ENCODE data around the gene VPS8.

The VPS8 gene

DNA sequence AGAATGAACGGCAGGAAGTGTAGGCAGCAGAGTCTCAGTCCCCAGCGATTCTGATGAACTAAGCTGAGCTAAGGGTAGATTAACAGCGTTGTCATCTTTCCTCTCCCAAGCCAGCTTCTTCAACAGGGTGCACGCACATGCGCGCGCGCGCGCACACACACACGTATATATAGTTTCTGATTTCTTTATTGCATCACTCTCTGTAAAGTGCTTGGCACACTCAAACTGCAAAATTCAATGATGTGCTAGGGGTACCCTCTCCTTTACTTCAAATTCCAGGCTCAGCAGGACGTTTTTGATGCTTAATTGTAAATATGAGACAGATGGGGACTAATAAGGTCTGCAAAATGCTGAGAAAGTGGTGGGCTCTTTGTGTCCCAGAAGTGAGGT is 26.1 kb upstream of the VPS8 start:
- DNase-seq, result no peak

DNA sequence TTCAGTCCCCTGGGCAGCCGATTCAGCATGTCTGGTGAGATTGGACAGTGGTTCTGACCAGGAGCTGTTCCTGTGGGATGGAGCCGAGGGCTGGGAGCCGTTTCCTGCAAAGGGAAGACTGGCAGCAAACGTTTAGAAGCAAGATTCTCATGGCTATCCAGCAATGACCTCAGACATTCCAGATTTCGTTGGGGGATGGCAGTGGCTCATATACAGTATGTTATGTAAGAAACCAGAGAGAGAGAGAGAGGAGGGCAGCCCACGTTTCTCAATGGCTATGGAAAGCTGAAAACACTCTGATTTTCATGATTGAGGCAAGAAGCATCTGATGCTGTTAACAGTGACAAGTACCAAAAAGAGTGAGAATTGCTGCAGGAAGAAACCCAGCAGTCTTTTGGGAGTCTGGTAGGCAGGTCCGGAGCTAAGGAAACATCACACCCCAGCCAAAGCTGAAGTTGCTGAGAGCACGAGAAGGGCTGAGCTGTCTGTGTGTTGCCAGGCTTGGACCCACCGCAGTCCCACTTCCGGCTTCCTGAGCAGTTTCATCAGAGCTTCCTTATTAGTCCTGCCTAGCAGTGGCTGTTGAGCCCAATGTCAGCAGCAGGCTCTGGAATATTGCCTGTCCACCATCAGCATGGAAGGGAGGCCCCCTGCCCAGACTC is 25.6 kb upstream of the VPS8 start:
- peak; percentile 60 for DNase-seq

GRCh38 chr3:184788751-184789150 is 23.2 kb upstream of the VPS8 start:
- DNase-seq, result no peak

DNA sequence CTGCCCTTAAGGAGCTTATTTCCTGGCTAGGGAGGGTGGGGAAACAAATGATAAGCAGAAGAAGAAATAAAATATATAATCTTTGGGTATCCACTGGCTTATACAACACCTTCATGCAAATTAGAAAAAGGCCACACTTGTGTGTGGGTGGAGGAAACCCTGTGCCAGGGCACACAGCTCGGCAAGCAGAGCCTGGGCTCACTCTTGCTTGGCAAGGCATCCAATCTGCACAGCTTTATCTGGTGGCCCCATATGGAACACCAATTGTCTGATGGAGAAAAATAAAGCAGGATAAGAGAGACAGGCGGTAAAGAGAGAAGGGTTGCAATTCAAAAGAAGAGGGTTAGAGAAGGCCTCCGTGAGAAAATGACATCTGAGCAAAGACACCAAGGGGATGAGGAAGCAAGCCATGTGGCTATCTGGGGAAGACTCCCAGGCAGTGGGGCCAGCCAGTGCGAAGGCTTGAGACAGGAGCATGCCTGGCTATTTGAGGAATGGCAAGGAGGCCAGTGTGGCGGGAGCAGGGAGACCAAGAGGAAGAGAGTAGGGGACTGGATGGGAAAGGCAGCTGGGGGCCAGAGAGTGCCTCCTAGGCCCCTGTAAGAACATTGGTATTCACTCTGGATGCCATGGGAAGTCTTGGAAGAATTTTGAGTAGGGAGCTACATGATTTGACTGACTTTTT is 22.5 kb upstream of the VPS8 start:
- no peak for DNase-seq

DNA sequence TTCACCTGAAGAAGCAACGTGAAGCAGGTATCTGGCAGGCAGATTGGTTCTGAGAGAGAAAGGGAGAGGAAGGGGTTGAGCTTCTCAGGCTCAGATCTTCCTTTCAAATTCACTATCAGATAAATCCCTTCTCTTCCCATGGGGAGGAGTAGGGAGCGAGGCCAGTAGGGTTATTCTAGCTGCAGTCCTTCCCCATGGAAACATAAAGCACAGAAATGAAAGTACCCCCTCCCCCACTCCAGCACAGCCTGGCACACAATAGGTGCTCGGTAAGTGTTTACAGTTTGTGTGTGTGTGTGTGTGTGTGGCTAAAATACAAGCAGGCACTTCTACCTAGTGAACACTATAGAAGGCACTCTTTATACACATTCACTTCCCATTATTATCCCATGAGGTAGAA is 20.8 kb upstream of the VPS8 start:
- DNase-seq, result no peak

DNA sequence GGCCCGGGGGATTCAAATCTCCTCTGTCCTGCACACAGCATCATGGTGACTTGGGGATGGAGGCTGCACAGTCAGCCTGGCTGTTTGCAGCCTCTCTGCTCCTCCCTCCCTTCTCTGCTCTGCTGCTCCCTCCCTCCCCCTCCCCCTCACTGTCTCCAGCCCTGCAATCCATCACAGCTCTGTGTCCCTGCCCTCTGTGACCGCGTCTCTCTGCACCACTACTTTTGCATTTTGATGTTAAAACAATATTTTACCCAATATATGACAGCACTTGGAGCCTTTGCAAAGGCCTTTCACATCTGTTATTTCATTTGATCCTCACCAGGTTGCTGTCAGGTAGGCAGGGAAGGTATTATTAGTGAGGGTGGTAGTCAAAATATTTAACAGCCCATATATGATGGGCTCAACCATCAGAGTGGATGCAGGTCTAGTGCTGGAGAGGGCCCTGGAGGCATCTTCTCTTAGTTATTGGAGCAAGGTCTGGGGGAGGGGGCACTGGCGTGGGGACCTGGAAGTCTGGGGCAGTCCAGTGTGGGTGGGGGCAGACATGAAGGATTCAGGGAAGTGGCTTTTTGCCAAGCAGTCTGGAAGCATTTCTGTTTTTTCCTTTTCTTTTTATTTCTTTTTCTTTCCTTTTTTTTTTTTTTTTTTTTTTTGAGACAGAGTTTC is 16.3 kb upstream of the VPS8 start:
- no peak for DNase-seq

DNA sequence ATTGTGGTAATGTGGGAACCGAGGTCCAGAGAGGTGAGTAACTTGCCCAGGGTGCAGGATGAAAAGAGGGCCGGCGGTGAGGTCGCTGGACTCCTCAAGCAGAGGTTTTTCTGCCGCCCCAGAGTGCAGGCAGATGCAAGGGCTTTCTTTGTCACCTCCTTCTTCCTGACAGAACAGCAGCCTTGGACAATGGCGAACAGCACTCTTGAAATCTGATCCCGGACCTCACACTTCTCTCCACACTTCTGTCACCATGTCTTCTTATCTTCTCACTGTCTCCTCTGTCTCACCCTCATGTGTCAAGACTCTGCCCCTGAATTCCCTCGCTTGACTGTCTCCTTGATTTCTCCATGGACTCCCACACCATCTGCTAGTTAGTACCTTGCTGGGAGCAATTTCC is 15.4 kb upstream of the VPS8 start:
- DNase-seq, result no peak

DNA sequence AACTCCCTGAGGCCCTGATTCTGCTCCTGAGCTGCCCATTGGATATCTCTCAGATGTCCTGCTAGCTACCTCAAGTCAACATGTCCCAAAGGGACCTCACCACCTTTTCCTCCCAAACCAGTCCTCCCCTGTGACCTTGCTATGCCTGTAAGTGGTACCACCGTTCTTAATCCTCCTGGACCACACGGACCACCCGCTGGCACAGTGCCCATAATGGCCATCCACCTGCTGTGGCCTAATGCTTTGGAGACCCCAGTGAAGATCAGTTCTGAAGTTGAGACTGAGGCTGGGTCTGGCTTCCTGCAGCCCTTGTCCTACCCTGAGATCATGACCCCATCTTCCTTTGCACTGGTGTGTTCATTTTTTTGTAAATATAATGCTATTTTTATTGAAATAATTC is 15.0 kb upstream of the VPS8 start:
- no peak for DNase-seq

- no peak for DNase-seq
Measured at GRCh38 chr3:184798120-184798519, 13.8 kb upstream of the VPS8 start.

GRCh38 chr3:184800349-184800930 is 11.5 kb upstream of the VPS8 start:
- no peak for DNase-seq

GRCh38 chr3:184801241-184801785 is 10.7 kb upstream of the VPS8 start:
- no peak for DNase-seq

GRCh38 chr3:184802150-184802549 is 9.8 kb upstream of the VPS8 start:
- no peak for DNase-seq

GRCh38 chr3:184804801-184805200 is 7.2 kb upstream of the VPS8 start:
- no peak for DNase-seq

DNA sequence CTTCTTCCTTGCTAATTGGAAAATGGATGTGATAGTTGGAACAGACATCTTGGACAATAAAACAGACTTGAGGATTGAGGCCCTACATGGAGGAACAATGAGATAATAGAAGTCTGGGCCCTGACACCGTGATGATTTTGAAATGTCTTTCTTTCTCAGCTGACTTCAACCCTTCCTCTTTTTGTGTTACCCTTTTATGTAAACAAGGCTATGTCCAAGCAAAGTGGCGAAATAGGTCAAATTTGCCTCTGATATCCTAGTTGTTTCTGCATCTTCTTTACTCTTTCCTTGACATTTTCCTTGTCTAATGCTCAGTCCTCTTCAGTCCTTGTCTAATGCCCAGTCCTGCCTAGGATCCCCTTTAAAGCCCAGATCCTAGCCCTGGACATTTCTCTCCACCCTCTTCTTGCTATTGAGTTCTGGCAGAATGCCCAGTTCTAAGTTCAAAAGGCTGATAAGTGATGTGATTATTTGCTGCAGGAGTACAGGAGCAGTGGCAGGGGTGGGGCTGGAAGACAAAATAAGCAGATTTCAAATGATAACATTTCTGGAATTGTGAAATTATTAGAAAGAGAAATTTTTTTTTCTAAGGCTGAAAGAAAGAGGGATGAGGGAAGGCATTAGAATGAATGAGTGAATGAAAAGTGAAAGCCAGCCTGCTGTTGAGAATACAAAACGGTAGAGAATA is 6.5 kb upstream of the VPS8 start:
- DNase-seq, result no peak

- no peak for DNase-seq
Measured at GRCh38 chr3:184806567-184807271, 5.2 kb upstream of the VPS8 start.

- no peak for DNase-seq
Measured at GRCh38 chr3:184807549-184807948, 4.4 kb upstream of the VPS8 start.

DNA sequence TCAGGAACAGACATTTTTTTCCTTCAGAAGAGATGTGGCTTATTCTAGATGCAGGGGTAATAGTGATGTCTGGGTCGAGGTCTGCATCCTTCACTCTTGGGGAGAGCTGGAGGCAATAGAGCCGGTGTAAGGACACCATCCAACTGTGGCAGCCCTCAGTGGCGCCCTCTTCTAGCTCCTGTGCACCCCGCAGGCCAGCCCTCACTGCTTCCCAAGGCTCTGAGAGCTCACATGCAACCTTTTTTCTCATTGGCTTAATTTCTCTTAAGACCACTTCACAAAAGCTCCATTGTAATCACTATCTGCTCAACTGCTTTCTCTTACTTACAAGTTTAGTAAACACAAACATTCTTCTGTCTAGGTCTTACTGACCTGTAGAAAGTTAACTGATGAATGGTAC is 3.9 kb upstream of the VPS8 start:
- no peak for DNase-seq

DNA sequence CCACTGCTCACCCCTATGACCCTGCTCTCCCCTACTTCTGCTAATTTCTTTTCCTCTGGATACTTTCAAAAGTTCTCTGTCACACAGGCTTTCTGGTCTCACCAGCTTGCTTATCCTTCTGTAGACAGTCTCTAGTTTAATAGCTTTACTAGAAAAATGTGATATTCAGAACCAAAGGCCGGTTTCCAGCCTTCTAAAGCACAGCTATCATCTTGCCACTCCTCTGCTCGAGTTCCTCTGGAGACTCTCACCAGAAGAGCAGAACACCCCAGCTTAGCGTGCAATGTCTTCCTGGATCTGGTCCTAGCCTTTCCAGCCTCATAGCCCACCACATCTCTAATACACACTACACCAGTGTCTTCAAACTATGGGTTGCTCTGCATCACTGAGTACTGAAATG is 1.8 kb upstream of the VPS8 start:
- DNase-seq, result no peak

- DNase-seq, result no peak
Measured at GRCh38 chr3:184811034-184811433, 932 bp upstream of the VPS8 start.

DNA sequence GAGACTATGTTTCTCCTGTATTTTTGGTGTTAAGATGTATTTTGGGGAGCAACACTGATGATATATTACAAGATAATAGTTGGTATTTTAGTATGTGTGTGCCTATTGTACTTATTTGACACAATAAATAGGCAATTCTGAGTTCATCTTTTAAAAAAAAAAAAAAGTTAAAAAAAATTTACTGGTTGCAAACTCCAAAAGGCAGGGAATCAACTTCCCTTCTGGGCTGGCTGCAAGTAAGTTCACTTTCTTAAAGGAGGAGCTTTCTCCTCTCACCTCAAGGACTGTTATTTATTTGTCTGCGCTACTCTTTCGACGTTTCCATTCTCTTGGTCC is 335 bp upstream of the VPS8 start:
- no peak for DNase-seq

GRCh38 chr3:184812662-184813042 is 686 bp downstream of the VPS8 start:
- DNase-seq, result peak; percentile 70

GRCh38 chr3:184813357-184813756 is 1.4 kb downstream of the VPS8 start:
- no peak for DNase-seq

DNA sequence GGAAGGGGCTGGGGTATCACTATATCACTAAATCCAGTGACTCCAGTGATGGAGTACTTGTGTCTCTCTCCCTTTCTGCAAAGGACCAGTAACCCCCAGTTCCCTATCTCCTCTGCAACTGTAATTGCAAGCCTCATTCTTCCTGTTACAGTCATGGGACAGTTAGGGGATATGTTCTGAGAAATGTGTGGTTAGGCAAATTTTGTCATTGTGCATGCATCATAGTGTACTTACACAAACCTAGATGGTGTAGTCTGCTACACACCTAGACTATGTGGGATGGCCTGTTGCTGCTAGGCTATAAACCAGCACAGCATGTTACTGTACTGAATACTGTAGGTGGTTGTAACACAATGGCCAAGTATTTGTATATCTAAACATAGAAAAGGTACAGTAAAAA is 2.2 kb downstream of the VPS8 start:
- no peak for DNase-seq
